Neural cell (in vitro differentiated cells): ENCODE measurements around the gene SLC9A5.

Experiments
- EP300 ChIP-seq: fragments of 450-650 bp; conservative IDR thresholded peaks from 2 replicates; pipeline ENCODE4 v1.6.1; 2014; ENCODE audit warnings: antibody characterized with exemption, mild to moderate bottlenecking, moderate library complexity; ENCODE audit not compliant: poor library complexity, severe bottlenecking
- EZH2 ChIP-seq: fragments of 200-600, 300-800 bp; shearing (Covaris generic), sonication (generic); IDR thresholded peaks from 2 replicates; pipeline ENCODE4 v1.6.1; 2014; ENCODE audit warnings: antibody characterized with exemption, low read length, borderline replicate concordance, mild to moderate bottlenecking; ENCODE audit not compliant: insufficient read depth, poor library complexity, severe bottlenecking
- MXI1 ChIP-seq: fragments of 450-650 bp; conservative IDR thresholded peaks from 2 replicates; pipeline ENCODE4 v1.6.1; 2014; ENCODE audit warnings: antibody characterized with exemption, mild to moderate bottlenecking; ENCODE audit not compliant: poor library complexity, severe bottlenecking
- POLR2AphosphoS5 ChIP-seq: IDR thresholded peaks from 2 replicates; pipeline ENCODE4 v1.6.1; 2012
- RAD21 ChIP-seq: fragments of 450-650 bp; conservative IDR thresholded peaks from 2 replicates; pipeline ENCODE4 v1.6.1; 2014; ENCODE audit warnings: antibody characterized with exemption, mild to moderate bottlenecking, moderate library complexity
- TAF1 ChIP-seq: IDR thresholded peaks from 2 replicates; pipeline ENCODE4 v1.6.1; 2012; ENCODE audit warnings: low read depth
- TF ChIP-seq, protein P1 (sequence below): fragments of 450-650 bp; IDR thresholded peaks from 2 replicates; pipeline ENCODE4 v1.5.1; 2014; ENCODE audit warnings: antibody characterized with exemption, mild to moderate bottlenecking, moderate library complexity; ENCODE audit not compliant: poor library complexity, severe bottlenecking
- TF ChIP-seq, protein P2 (sequence below): IDR thresholded peaks from 2 replicates; pipeline ENCODE4 v1.6.1; 2012; ENCODE audit warnings: borderline replicate concordance

DNA sequence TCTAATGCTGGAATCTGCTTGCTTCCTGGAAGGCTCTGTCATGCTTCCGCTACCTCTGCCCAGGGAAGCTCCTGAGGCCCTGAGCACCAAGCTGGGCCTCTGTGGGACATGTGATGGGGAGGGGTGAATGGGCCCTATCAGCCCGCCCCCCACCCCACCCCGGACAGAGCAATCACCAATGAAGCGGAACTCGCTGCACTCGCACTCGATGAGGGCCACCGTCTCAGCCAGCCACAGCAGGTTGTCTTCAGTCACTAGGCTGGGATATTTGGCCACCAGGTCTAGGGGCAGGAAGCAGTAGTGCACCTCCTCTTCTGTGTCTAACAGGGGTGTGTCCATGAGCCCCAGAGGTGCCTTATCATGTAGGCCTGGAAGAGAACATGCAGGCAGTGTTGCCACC lies 54.2 kb downstream of the SLC9A5 start:
- TF ChIP-seq, protein P1, sequence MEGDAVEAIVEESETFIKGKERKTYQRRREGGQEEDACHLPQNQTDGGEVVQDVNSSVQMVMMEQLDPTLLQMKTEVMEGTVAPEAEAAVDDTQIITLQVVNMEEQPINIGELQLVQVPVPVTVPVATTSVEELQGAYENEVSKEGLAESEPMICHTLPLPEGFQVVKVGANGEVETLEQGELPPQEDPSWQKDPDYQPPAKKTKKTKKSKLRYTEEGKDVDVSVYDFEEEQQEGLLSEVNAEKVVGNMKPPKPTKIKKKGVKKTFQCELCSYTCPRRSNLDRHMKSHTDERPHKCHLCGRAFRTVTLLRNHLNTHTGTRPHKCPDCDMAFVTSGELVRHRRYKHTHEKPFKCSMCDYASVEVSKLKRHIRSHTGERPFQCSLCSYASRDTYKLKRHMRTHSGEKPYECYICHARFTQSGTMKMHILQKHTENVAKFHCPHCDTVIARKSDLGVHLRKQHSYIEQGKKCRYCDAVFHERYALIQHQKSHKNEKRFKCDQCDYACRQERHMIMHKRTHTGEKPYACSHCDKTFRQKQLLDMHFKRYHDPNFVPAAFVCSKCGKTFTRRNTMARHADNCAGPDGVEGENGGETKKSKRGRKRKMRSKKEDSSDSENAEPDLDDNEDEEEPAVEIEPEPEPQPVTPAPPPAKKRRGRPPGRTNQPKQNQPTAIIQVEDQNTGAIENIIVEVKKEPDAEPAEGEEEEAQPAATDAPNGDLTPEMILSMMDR = no peak
- TF ChIP-seq EZH2 (no peak), EP300 (no peak), POLR2AphosphoS5 (no peak), RAD21 (no peak), TAF1 (no peak), MXI1 (no peak)
- TF ChIP-seq, protein P2, sequence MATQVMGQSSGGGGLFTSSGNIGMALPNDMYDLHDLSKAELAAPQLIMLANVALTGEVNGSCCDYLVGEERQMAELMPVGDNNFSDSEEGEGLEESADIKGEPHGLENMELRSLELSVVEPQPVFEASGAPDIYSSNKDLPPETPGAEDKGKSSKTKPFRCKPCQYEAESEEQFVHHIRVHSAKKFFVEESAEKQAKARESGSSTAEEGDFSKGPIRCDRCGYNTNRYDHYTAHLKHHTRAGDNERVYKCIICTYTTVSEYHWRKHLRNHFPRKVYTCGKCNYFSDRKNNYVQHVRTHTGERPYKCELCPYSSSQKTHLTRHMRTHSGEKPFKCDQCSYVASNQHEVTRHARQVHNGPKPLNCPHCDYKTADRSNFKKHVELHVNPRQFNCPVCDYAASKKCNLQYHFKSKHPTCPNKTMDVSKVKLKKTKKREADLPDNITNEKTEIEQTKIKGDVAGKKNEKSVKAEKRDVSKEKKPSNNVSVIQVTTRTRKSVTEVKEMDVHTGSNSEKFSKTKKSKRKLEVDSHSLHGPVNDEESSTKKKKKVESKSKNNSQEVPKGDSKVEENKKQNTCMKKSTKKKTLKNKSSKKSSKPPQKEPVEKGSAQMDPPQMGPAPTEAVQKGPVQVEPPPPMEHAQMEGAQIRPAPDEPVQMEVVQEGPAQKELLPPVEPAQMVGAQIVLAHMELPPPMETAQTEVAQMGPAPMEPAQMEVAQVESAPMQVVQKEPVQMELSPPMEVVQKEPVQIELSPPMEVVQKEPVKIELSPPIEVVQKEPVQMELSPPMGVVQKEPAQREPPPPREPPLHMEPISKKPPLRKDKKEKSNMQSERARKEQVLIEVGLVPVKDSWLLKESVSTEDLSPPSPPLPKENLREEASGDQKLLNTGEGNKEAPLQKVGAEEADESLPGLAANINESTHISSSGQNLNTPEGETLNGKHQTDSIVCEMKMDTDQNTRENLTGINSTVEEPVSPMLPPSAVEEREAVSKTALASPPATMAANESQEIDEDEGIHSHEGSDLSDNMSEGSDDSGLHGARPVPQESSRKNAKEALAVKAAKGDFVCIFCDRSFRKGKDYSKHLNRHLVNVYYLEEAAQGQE = no peak
